HCT116 (cell line): ENCODE measurements around the gene SOX15.

Experiments
- CTCF ChIP-seq, 3 experiments: fragments of 200-600 bp in 1 of 3; sonication (generic) in 1 of 3; IDR thresholded peaks in 2 of 3; conservative IDR thresholded peaks in 1 of 3; 2 replicates each; pipeline ENCODE4 v1.5.1; 2012 to 2017; ENCODE audit warnings: low read depth in 2 of 3, low read length in 2 of 3, antibody characterized with exemption in 1 of 3, borderline replicate concordance in 1 of 3, control low read depth in 1 of 3, mild to moderate bottlenecking in 1 of 3, mixed read lengths in 1 of 3, mixed run types in 1 of 3, moderate library complexity in 1 of 3; ENCODE audit not compliant: insufficient read depth in 1 of 3
- EGR1 ChIP-seq: IDR thresholded peaks from 2 replicates; pipeline ENCODE4 v1.6.1; 2012; ENCODE audit warnings: low read depth
- POLR2A ChIP-seq: IDR thresholded peaks from 2 replicates; pipeline ENCODE4 v1.7.0; 2011; ENCODE audit warnings: borderline replicate concordance; ENCODE audit not compliant: insufficient read depth, insufficient read length; ENCODE audit errors: extremely low read depth
- POLR2AphosphoS5 ChIP-seq: IDR thresholded peaks from 2 replicates; pipeline ENCODE4 v1.6.1; 2011; ENCODE audit warnings: mild to moderate bottlenecking, low read depth, low read length, moderate library complexity
- RAD21 ChIP-seq: IDR thresholded peaks from 2 replicates; pipeline ENCODE4 v1.6.1; 2012; ENCODE audit warnings: low read depth, mild to moderate bottlenecking
- YY1 ChIP-seq: IDR thresholded peaks from 2 replicates; pipeline ENCODE4 v1.6.1; 2011; ENCODE audit warnings: low read length, low read depth, moderate library complexity, mild to moderate bottlenecking; ENCODE audit not compliant: insufficient replicate concordance; ENCODE audit errors: extremely low read depth

DNA sequence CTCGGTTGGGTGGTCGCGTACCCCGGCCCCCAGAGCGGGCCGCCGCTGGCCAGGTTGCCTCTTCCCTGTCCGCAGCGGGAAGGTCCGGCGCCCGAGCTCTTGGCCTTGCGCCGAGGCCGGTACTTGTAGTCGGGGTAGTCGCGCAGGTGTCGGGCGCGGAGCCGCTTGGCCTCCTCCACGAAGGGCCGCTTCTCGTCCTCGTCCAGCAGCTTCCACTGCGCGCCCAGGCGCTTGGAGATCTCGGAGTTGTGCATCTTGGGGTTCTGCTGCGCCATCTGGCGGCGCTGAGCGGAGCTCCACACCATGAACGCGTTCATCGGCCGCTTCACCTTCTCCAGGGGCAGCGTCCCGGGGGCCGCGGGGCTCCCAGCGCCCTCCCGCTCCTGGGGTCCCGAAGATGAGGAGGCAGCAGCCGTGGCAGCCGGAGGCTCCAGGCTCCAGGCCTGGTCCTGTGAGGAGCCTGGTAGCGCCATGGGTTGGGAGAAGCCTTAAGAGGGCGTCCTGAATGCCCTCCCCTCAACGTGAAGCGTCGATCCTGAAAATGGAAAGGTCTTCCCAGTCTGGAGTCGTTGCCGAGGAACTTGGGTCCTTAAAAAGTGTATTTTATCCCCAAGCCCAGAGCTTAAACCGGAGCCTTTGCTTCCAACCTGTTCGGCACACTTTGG is 558 bp downstream of the SOX15 start:
- no peak for TF ChIP-seq POLR2AphosphoS5
- no peak for TF ChIP-seq YY1
- TF ChIP-seq CTCF (IDR thresholded peaks at IDR 0.05 in 2 of 3, conservative IDR thresholded peaks at IDR 0.05 in 1 of 3; ENCODE audit: borderline replicate concordance in 1 of 3, insufficient read depth in 1 of 3, low read depth in 2 of 3, low read length in 2 of 3) = no peak
- no peak for TF ChIP-seq RAD21
- no peak for TF ChIP-seq POLR2A
- TF ChIP-seq EGR1 = no peak
